CD14-positive monocyte (primary cell): ENCODE measurements around the gene RNASE12. TPM values are rescaled to one million over a fixed set of nuclear protein-coding genes. Genes with fewer than 3 reads are reported as not detected.
A peak's percentile ranks its signal among the peaks of the same experiment; 100 is the strongest.

Source experiments
- DNase-seq, 3 donors: peaks; one replicate each; pipeline ENCODE4 v3.0.0-alpha.2; 2011 to 2022
- H2AFZ ChIP-seq: 2 replicates; pipeline ENCODE4 v1.6.0; 2012; ENCODE audit warnings: mild to moderate bottlenecking, low read depth, low read length, inconsistent platforms; ENCODE audit not compliant: insufficient read depth, poor library complexity, severe bottlenecking
- H3K27ac ChIP-seq, 2 donors: 1 replicate in 1 of 2; 2 replicates in 1 of 2; pipeline ENCODE4 v1.5.1; 2012 to 2013; ENCODE audit warnings: low read length in 2 of 2, control low read depth in 1 of 2, inconsistent platforms in 1 of 2, low read depth in 1 of 2, mild to moderate bottlenecking in 1 of 2
- H3K27me3 ChIP-seq, 2 donors: one replicate each; pipeline versions ENCODE4 v1.6.0 to v1.6.1; 2011 to 2013; ENCODE audit warnings: low read length in 2 of 2; ENCODE audit not compliant: control insufficient read depth in 2 of 2, insufficient read depth in 2 of 2
- H3K36me3 ChIP-seq, 2 donors: replicated peaks in 1 of 2; 1 replicate in 1 of 2; 2 replicates in 1 of 2; pipeline versions ENCODE4 v1.5.1 to v1.6.1; 2012 to 2013; ENCODE audit warnings: low read length in 2 of 2, control low read depth in 1 of 2, inconsistent platforms in 1 of 2, mild to moderate bottlenecking in 1 of 2; ENCODE audit not compliant: insufficient read depth in 2 of 2, control insufficient read depth in 1 of 2
- H3K4me1 ChIP-seq, 2 donors: 1 replicate in 1 of 2; 2 replicates in 1 of 2; pipeline versions ENCODE4 v1.5.1 to v1.6.1; 2012 to 2013; ENCODE audit warnings: low read length in 2 of 2, control low read depth in 1 of 2, inconsistent platforms in 1 of 2, mild to moderate bottlenecking in 1 of 2, moderate library complexity in 1 of 2; ENCODE audit not compliant: insufficient read depth in 2 of 2, control insufficient read depth in 1 of 2
- H3K4me2 ChIP-seq: replicated peaks from 2 replicates; pipeline ENCODE3; 2012; ENCODE audit warnings: low read length, moderate library complexity, mild to moderate bottlenecking; ENCODE audit not compliant: poor library complexity, severe bottlenecking; ENCODE audit errors: extremely low read depth
- H3K4me3 ChIP-seq, 3 experiments: fragments of 200-600 bp in 1 of 3; sonication (generic) in 1 of 3; replicated peaks in 1 of 3; 1 replicate in 2 of 3; 2 replicates in 1 of 3; pipeline ENCODE4 v1.5.1; 2011 to 2013; ENCODE audit warnings: low read length in 3 of 3, mild to moderate bottlenecking in 3 of 3, control low read depth in 2 of 3, low read depth in 2 of 3, inconsistent platforms in 1 of 3, moderate library complexity in 1 of 3
- H3K79me2 ChIP-seq: 2 replicates; pipeline ENCODE4 v1.6.0; 2012; ENCODE audit warnings: mild to moderate bottlenecking, control low read depth, inconsistent platforms, low read length, moderate library complexity; ENCODE audit not compliant: insufficient read depth
- H3K9ac ChIP-seq: 2 replicates; pipeline ENCODE4 v1.6.0; 2017; ENCODE audit warnings: low read length, mild to moderate bottlenecking; ENCODE audit not compliant: insufficient read depth, poor library complexity, severe bottlenecking
- H3K9me3 ChIP-seq, 2 donors: replicated peaks in 1 of 2; 1 replicate in 1 of 2; 2 replicates in 1 of 2; pipeline versions ENCODE4 v1.5.1 to v1.6.1; 2012 to 2013; ENCODE audit warnings: low read length in 2 of 2, control low read depth in 1 of 2; ENCODE audit not compliant: control insufficient read depth in 1 of 2, insufficient read depth in 1 of 2
- H4K20me1 ChIP-seq: 2 replicates; pipeline ENCODE4 v1.6.0; 2012; ENCODE audit warnings: mild to moderate bottlenecking, low read length, control low read depth, moderate library complexity; ENCODE audit not compliant: insufficient read depth
- H3K27ac Mint-ChIP-seq, 7 donors: one replicate each; pipeline ENCODE4 v1.8.0; 2020; ENCODE audit warnings: mild to moderate bottlenecking in 7 of 7, mixed read lengths in 7 of 7, moderate library complexity in 6 of 7, inconsistent platforms in 2 of 7
- H3K27me3 Mint-ChIP-seq, 3 donors: one replicate each; pipeline ENCODE4 v1.8.0; 2021 to 2022; ENCODE audit warnings: low read depth in 3 of 3, mild to moderate bottlenecking in 3 of 3, mixed read lengths in 3 of 3, moderate library complexity in 3 of 3, inconsistent platforms in 1 of 3
- H3K36me3 Mint-ChIP-seq, 2 donors: one replicate each; pipeline ENCODE4 v1.8.0; 2020; ENCODE audit warnings: mixed read lengths in 2 of 2, inconsistent platforms in 1 of 2, mild to moderate bottlenecking in 1 of 2
- H3K4me1 Mint-ChIP-seq: one replicate; pipeline ENCODE4 v1.8.0; 2020; ENCODE audit warnings: mild to moderate bottlenecking, mixed read lengths
- H3K4me3 Mint-ChIP-seq, 2 donors: one replicate each; pipeline ENCODE4 v1.8.0; 2020; ENCODE audit warnings: mild to moderate bottlenecking in 2 of 2, mixed read lengths in 2 of 2, moderate library complexity in 1 of 2
- H3K9me3 Mint-ChIP-seq, 7 donors: one replicate each; pipeline ENCODE4 v1.8.0; 2020 to 2022; ENCODE audit warnings: mixed read lengths in 7 of 7, mild to moderate bottlenecking in 6 of 7, moderate library complexity in 6 of 7, inconsistent platforms in 2 of 7
- CTCF ChIP-seq: fragments of 200-600 bp; IDR thresholded peaks from one replicate; pipeline ENCODE4 v1.8.0; 2022; ENCODE audit warnings: antibody characterized with exemption, mild to moderate bottlenecking
- WGBS: methylation state at CpG from one replicate; pipeline ENCODE4 v1.1.5; 2013; ENCODE audit warnings: missing lambda C conversion rate; ENCODE audit not compliant: insufficient coverage; 5-methylcytosine and 5-hydroxymethylcytosine counted together
- intact Hi-C, 2 donors: fragments of 100-400 bp; cut with micrococcal nuclease; formaldehyde crosslinking; loops; one replicate each; pipeline versions ENCODE4 v1.15.0 to v1.15.1; 2023
- polyA plus RNA-seq, 3 donors: library from polyadenylated mRNA; depleted of rRNA in 1 of 3; unstranded in 2 of 3; stranded (reverse) in 1 of 3; fragments of 300-500 nt in 2 of 3; fragments of >200 nt in 1 of 3; fragmentation: Illumina TruSeq in 2 of 3; gene quantifications; 1 replicate in 2 of 3; 2 replicates in 1 of 3; pipeline ENCODE4 v1.2.3, GENCODE V29; 2012 to 2021

The RNASE12 gene
- polyA plus RNA-seq, 3 donors: not detected

GRCh38 chr14:20631023-20631879 lies 40.1 kb upstream of the RNASE12 start:
- Mint-ChIP-seq H3K27me3 (peaks cover 95 to 99% (median 96%) of the 10 kb centered on the region in 3 donors), H3K4me3 (peak overlapping the region; percentile 78 to 89), H3K36me3 (peaks cover 8 to 31% of the 10 kb centered on the region in 2 donors), H3K9me3 (peaks cover 8 to 50% (median 37%) of the 10 kb centered on the region in 7 donors), H3K27ac (peak overlapping the region in 1 of 7 donors; percentile 48), H3K4me1 (peaks cover 44% of the 10 kb centered on the region)
- Histone ChIP-seq H3K9me3 (peaks cover 0 to 43% of the 10 kb centered on the region in 2 donors), H3K9ac (no peak overlapping the region), H2AFZ (peak overlapping the region; percentile 19), H3K27ac (no peak overlapping the region), H3K4me3 (peak overlapping the region in 1 of 3 experiments; percentile 64), H4K20me1 (no peaks in the 10 kb centered on the region), H3K27me3 (peaks cover 92 to 100% of the 10 kb centered on the region in 2 donors), H3K79me2 (no peaks in the 10 kb centered on the region), H3K4me1 (peaks cover 34 to 39% of the 10 kb centered on the region in 2 donors), H3K4me2 (peak overlapping the region; percentile 68), H3K36me3 (no peaks in the 10 kb centered on the region)
- TF ChIP-seq CTCF: no peak
- intact Hi-C loops: loop anchor here in 1 of 2 donors (5.0 kb wide), 1 partner anchor 51 kb away; the partner anchor contains the start of gene RNASE4
- WGBS: 6% methylated on average over 3 of the region's 19 CpGs
- peak in 1 of 3 donors; percentile 40 for DNase-seq

GRCh38 chr14:20630340-20631022 lies 39.3 kb upstream of the RNASE12 start:
- H3K4me1 Mint-ChIP-seq: peaks cover 51% of the 10 kb centered on the region
- Histone ChIP-seq H2AFZ (no peak overlapping the region), H3K79me2 (no peaks in the 10 kb centered on the region), H3K9ac (no peak overlapping the region), H3K4me1 (peaks cover 41 to 47% of the 10 kb centered on the region in 2 donors), H4K20me1 (no peaks in the 10 kb centered on the region), H3K36me3 (no peaks in the 10 kb centered on the region), H3K4me2 (peak overlapping the region; percentile 68), H3K27me3 (peaks cover 94 to 100% of the 10 kb centered on the region in 2 donors), H3K9me3 (peaks cover 0 to 43% of the 10 kb centered on the region in 2 donors), H3K27ac (no peak overlapping the region), H3K4me3 (peak overlapping the region in 1 of 3 experiments; percentile 64)
- H3K36me3 Mint-ChIP-seq: peaks cover 8 to 31% of the 10 kb centered on the region in 2 donors
- intact Hi-C loops: loop anchor here in 1 of 2 donors (5.0 kb wide), 1 partner anchor 52 kb away; the partner anchor contains the start of gene RNASE4
- peaks cover 8 to 52% (median 44%) of the 10 kb centered on the region in 7 donors for H3K9me3 Mint-ChIP-seq
- peaks cover 95 to 99% (median 96%) of the 10 kb centered on the region in 3 donors for H3K27me3 Mint-ChIP-seq
- H3K27ac Mint-ChIP-seq: peak overlapping the region in 1 of 7 donors; percentile 48
- no peak for DNase-seq
- WGBS: 2% methylated on average over 22 of the region's 23 CpGs
- TF ChIP-seq CTCF: no peak
- H3K4me3 Mint-ChIP-seq: peak overlapping the region; percentile 49 to 89
